ENCODE data around the gene PFAS.
"Not testable (repeated sequence)": the region's sequence is repeated elsewhere in the genome, so short reads cannot be mapped to it uniquely, and the experiment has no call there.

Gene PFAS, protein sequence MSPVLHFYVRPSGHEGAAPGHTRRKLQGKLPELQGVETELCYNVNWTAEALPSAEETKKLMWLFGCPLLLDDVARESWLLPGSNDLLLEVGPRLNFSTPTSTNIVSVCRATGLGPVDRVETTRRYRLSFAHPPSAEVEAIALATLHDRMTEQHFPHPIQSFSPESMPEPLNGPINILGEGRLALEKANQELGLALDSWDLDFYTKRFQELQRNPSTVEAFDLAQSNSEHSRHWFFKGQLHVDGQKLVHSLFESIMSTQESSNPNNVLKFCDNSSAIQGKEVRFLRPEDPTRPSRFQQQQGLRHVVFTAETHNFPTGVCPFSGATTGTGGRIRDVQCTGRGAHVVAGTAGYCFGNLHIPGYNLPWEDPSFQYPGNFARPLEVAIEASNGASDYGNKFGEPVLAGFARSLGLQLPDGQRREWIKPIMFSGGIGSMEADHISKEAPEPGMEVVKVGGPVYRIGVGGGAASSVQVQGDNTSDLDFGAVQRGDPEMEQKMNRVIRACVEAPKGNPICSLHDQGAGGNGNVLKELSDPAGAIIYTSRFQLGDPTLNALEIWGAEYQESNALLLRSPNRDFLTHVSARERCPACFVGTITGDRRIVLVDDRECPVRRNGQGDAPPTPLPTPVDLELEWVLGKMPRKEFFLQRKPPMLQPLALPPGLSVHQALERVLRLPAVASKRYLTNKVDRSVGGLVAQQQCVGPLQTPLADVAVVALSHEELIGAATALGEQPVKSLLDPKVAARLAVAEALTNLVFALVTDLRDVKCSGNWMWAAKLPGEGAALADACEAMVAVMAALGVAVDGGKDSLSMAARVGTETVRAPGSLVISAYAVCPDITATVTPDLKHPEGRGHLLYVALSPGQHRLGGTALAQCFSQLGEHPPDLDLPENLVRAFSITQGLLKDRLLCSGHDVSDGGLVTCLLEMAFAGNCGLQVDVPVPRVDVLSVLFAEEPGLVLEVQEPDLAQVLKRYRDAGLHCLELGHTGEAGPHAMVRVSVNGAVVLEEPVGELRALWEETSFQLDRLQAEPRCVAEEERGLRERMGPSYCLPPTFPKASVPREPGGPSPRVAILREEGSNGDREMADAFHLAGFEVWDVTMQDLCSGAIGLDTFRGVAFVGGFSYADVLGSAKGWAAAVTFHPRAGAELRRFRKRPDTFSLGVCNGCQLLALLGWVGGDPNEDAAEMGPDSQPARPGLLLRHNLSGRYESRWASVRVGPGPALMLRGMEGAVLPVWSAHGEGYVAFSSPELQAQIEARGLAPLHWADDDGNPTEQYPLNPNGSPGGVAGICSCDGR (N-terminal part only)

DNA sequence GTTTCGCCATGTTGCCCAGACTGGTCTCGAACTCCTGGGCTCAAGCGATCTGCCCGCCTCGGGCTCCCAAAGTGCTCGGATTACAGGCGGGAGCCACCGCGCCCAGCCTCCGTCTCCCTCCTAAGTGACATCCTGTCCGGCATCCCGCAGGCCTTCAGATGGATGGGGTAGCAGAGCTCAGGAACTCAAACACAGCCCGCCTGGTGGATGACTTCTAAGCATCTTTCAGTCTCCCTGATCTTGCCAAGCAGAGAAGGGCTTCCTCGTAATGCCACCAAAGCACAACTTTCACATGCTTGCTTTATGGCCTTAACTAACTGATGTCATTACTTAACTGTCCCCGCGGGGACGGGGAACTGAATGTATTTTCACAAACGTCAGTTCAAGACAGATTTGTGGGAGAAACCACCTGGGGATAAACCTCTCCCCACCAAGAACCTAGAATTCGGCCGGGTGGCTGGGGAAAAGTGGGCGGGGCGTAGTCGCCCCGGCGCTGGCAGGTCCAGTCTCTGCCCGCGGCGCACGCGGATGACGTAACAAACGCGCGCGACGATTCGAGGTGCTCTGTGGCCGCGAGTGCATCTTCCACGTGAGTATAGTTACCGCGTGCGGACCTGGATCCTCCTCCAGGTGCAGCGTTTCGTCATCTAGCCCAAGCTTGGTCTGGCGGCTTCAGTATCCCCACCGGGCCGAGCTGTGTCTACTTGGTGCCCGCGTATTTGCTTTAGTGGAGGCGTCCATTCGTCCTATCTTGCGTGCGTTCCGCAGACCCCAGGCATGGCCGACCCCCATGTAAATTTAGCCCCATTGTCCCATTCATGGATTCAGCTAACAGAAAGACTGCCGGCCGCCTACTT, at the start of gene PFAS:
PFAS (plus strand) TSS at position 539 of the 857 bp plus-strand sequence. CDS start 4,649 bp downstream, outside the sequence.
- DNase-seq = peak; percentile 99

DNA sequence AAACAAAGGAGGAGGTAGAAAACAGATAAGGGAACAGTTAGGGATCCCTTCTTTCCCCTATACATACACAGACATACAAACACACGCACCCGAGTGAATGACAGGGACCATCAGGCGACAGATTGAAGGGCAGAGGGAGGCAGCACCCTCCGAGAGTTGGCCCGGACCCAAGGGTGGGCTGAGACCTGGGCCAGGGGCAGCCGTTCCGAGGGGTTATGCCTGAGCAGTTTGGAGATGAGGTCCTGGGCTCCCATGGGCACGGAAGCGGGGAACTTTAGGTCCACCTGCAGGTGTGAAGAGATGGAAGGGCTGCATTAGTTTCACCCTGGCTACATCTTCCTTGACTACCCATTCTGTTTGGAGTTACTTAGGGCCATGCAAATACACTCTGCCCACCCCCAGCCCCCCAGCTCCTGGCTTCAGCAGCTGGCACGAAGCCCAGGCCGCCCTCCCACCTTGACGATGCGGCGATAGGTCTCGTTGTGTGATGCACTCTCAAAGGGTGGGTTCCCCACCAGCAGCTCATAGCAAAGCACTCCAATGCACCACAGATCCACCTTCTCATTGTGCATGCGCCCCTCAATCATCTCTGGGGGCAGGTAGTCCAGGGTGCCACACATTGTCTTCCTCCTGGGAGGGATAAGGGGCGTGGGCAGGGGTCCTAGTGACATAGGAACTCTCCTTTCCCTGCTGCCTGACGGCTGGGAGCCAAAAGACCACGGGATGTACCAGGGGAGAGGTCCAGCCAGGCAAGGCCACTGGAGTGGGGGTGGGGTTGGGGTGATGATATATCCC, 44.1 kb upstream of the PFAS start:
- DNase-seq = no peak

DNA sequence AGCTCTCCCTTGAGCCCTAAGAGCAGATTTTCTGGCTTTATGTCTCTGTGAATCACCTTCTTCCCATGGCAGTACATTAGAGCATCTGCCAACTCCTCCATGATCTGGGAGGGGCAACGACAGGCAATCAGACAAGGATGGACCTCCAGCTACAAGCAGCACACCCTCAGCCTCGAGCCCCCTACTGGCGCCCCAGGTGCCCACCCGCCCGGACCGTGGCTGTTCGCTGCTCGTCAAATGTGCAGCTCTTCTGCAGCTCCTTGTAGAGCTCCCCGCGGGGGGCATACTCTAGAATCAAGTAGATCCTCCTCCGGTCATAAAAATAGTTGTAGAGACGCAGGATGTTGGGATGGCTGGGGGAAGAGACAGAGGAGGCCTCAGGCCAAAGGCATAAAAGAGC, 42.6 kb upstream of the PFAS start:
- no peak for DNase-seq

DNA sequence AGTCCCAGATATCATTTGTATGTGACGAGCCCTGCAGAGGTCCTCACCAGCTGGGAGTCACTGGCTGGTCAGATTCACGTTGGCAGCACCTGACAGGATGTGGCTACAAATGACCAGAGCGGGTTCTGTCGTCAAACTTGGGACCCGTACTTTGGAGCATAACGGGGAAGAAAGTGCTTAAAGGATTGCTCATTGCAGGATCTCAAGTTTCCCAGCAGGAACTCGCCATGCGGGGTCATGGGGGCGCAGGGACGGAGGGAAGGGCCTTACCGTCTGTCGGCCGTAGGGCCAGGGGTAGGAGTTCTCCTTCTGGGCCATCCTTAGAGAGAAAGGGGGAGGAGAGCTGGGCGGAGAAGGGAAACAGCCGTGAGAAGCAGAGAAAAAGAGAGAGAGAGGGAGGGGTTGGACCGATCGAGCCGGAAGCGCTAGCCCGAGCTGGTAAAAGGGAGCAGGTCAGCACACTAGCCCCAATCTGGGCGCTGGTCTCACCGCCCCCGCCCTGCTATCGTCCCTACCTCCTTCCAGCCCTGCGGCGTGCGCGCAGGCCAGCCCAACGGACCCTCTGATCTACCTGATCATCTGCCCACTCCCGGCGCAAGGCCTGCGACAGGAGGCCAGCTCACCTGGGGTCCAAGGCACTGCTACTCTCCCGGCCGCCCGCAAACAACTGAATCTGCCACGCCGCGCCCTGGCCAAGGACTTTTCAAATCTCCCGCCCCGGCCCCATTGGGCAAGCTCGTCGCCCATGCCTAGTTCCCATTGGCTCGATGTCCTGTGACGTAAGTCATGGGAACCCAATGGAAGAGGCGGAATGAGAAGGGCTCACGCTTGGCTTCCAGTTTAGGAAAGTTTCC, 39.0 kb upstream of the PFAS start, which contains the start of gene AURKB:
AURKB (minus strand) TSS at position 669 of the 854 bp plus-strand sequence; CDS start at position 318, 351 bp downstream.
- DNase-seq = peak; percentile 95

GRCh38 chr17:8210761-8211458, 38.2 kb upstream of the PFAS start:
- peak; percentile 55 for DNase-seq

- DNase-seq = no peak
Observed at GRCh38 chr17:8212312-8213180, 36.5 kb upstream of the PFAS start.

GRCh38 chr17:8214000-8214399, 35.1 kb upstream of the PFAS start:
- DNase-seq = not testable (repeated sequence)

- DNase-seq = peak; percentile 99
Observed at GRCh38 chr17:8220783-8221662, 28.1 kb upstream of the PFAS start.

DNA sequence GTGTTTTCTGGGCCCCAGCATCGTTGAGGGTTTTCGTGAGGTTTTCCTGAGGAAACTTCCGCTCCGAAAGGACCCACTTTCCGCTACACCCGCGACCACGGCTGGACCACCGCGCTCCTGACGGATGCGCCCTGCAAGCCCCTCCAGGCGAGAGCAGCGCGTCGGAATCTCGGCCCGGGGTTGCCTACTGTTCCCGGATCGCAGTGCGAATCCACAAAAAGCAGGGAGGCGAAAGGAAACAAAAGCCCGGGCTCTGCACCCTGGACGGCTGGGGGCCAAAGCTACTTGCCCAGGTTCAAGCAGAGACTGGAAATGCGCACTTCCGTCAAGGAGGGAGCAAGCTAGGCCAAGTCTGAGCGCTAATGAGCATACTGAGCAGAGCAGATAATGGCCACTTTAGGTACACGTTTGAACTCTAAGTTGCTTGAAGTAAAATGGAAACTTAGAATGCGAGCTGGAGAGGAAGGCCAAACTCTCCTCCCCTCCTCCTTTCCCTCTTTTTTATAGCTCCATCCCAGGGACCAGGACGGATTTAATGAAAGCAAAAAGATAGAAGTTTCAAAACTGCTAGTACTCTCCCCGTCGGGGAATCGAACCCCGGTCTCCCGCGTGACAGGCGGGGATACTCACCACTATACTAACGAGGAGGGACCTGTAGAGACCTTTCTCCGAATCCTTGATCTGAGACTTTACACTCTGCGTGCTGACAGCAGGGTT, 27.3 kb upstream of the PFAS start:
- DNase-seq = peak; percentile 95

DNA sequence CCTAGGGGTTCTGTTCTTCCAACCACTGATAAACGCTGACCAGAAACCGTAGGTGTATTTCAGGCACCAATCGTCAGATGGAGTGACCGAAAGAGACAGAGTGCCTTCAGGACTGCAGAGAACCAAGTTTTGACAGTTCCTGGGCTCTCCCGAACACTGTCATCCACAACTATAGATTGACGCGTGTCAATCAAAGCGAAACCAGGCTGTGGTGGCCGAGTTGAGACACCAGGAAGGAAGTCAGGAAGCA, 26.8 kb upstream of the PFAS start:
- DNase-seq = no peak

GRCh38 chr17:8222630-8223355, 26.3 kb upstream of the PFAS start:
- peak; percentile 97 for DNase-seq

- DNase-seq = peak; percentile 75
Observed at GRCh38 chr17:8223356-8224126, 25.5 kb upstream of the PFAS start.

- no peak for DNase-seq
Observed at GRCh38 chr17:8224891-8225812, 23.9 kb upstream of the PFAS start.

Measured in stimulated activated CD8-positive, alpha-beta memory T cell treated with anti-CD3 and anti-CD28 coated beads, Interleukin-4, amount 100 ng/mL, for 48 hours (primary cell).